Measurements from ENCODE around the gene EID3.

Gene EID3

DNA sequence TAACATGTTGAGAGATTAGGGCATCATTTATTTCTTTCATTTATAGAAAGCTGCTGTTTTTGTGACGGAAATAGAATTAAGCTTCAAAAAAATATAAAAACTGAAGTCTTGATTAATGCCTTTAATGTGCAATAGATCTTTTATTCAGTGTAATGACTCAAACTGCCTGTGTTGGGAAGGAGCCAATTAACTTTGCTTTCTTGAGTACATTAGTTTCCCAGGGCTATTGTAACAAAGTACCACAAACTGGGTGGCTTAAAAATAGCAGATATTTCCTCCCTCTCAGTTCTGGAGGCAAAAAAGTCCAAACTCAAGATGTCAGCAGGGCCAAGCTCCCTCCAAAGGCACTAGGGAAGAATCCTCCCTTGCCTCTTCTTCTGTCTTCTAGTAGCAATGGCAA is 36.6 kb downstream of the EID3 start:
- DNase-seq (ENCODE audit: low spot score) = no peak

DNA sequence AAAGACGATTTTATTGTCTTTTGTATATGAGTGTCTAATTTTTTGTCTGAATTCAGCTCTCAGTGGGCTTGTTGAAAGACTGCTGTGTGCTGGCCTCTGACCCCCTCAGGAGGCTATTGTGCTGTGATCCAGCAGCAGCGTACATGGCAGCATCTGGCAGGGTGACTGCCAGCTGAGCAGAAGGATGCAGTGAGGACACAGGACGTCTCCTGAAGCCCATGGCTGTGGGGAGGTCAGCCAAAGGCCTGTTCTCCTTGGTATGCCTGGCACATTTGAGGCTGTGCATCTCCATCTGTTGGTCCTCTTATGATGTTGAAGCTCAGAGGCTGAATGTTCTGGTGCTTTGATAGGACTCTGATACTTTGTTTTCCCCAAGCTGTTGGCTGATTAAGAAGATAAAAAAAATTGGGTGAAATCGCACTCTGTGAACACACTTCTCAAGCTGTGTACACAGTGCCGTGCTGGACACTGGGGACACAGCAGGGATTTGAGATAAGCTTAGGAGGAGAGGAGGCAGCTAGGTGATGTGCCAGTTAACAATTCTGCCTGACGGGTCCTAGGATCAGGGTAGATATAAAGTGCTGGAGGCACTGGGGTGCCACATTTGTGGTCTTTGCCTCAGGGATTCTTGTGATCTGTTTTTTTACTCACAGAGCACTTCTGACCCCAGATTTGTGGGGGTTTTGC is 37.5 kb downstream of the EID3 start:
- no peak for DNase-seq (ENCODE audit: low spot score)

DNA sequence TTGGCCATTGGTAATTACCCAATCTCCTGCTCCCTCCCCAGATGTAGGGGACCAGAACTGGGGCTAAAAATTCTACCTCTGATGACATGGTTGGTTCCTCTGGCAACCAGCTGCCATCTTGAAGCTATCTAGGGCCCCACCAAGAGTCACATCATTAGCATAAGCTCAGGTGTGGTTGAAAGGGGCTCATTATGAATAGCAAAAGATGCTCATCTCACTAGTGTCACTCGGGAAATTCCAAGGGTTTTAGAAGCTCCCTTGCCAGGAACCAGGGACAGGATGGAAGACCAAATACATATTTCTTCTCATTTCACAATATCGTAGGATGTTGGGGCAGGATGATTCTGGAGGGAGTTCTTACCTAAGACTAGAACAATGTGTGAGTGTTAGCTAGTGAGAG is 38.6 kb downstream of the EID3 start:
- DNase-seq (ENCODE audit: low spot score) = no peak

DNA sequence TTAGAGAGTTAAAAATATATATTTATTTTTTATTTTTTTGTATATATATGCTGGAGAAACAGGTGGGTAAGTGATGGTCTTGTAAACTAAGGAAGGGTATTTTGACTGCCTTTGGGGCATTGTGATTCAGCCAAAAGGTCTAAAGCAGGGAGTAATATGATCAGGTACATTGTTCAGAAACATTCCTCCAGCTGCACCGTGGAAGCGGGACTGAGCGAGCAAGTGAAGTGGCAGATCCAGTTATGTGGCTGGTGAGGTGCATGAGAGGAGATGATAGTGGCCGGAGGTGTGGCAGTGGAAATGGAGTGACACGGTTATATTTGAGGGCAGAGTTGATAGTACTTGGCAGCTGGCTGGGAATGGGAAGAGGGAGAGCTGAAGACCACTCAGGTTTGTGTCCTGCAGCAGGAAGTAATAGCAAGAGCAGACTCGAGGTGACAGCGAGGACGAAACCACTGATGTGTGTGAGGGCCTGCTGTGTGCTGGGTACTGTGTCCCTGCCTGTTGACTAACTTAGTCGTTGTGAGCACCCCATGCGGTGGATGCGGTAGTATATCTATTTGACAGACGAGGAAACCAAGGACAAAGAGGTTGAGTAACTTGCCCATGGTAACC is 39.2 kb downstream of the EID3 start:
- no peak for DNase-seq (ENCODE audit: low spot score)

GRCh38 chr12:104344682-104345081 is 41.1 kb downstream of the EID3 start:
- no peak for DNase-seq (ENCODE audit: low spot score)

DNA sequence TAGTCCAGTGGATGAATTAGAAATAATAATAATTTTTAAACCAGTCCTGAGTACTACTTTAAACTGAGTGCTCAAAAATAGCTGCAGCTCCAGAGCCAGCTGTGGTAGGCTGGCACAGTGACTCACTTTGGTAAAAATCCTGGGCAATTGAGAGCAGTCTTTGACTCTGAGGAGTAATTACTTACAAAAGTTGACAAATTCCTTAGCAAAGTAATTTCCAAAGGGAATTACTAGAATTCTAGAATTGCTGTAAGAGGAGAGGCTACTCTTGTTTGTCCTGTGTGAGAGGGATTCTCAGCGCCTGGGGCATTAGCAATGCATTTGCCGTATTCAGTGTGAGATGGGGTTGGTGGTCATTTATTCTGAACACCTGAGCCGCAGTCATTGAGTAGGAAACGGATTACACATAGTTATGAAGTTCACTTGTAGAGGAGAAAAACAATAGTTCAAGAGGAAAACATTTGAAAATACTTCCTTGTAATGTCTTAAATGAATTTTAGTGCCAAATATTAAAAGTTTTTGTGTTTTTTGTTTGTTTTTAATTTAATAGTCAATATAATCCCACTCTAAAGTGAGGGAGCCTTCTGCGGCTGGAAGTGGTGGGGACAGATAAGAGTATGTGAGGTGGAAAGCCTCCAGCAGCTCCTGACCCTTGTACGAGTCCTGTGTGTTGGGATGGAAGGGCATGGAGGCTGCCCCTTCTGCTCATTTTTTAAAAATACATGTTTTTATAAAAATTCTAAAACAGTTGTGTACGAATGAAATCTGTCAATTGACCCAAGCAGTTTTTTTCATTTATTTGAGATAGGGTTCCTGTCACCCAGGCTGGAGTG is 41.9 kb downstream of the EID3 start:
- DNase-seq (ENCODE audit: low spot score) = no peak

GRCh38 chr12:104347374-104348075 is 44.0 kb downstream of the EID3 start:
- DNase-seq (ENCODE audit: low spot score) = no peak

DNA sequence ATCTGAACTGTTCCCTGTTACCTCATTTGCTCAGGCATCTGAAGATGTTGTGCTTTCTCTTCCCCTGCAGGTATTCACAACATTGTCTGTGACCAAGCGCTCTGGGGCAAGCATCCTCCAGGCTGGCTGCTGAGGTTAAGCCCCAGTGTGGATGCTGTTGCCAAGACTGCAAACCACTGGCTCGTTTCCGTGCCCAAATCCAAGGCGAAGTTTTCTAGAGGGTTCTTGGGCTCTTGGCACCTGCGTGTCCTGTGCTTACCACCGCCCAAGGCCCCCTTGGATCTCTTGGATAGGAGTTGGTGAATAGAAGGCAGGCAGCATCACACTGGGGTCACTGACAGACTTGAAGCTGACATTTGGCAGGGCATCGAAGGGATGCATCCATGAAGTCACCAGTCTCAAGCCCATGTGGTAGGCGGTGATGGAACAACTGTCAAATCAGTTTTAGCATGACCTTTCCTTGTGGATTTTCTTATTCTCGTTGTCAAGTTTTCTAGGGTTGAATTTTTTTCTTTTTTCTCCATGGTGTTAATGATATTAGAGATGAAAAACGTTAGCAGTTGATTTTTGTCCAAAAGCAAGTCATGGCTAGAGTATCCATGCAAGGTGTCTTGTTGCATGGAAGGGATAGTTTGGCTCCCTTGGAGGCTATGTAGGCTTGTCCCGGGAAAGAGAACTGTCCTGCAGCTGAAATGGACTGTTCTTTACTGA is 44.9 kb downstream of the EID3 start:
- no peak for DNase-seq (ENCODE audit: low spot score)

DNA sequence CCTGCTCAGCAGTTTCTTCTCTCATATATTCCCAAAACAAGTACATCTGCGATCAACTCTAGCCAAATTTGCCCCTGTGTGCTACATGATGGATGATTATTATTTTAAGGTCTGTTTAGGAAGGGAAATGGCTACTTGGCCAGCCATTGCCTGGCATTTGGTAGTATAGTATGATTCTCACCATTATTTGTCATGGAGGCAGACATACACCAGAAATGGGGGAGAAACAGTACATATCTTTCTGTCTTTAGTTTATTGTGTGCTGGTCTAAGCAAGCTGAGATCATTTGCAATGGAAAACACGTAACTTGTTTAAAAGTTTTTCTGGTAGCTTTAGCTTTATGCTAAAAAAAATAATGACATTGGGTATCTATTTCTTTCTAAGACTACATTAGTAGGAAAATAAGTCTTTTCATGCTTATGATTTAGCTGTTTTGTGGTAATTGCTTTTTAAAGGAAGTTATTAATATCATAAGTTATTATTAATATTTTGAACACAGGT is 45.5 kb downstream of the EID3 start:
- no peak for DNase-seq (ENCODE audit: low spot score)

DNA sequence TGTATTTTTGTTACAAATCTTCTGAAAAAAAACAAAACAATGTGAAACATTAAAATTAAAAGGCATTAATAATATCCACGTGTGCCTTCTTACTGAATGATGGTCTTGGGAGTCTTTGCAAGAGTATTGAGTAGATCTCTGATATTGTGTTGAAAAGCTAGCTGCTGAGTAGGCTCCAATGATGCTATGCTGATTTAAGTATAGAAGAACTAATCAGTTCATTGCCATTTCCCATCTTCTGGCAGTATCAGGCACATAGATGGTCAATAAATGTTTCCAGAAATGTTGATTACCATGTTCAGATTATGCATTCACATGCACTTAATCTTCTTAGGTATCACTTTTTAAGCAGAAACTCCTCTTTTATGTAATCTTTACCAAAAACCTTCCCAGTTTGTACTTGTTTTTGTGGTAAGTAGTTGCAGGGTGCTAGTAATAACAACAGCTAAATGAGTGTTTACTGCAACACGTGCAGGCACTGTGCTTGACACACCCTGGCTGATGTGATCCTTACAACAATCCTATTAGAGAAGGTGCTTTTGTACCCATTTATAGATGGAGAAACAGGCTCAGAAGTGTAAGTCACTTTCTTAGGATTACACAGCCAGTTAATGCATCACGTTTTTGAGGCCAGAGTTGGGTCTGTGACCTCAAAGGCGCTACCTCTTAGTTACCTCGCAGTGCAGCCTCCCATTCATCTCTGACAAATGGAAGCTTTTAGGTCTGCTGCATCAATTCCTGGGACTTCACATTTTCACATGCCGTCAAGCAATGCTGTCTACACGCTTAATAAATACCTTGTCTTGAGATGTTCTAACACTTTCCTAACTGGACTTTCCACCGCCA is 46.9 kb downstream of the EID3 start:
- no peak for DNase-seq (ENCODE audit: low spot score)

GRCh38 chr12:104351057-104351983 is 47.8 kb downstream of the EID3 start:
- no peak for DNase-seq (ENCODE audit: low spot score)

- no peak for DNase-seq (ENCODE audit: low spot score)
These were observed 48.7 kb downstream of the EID3 start for GRCh38 chr12:104352106-104352713.

DNA sequence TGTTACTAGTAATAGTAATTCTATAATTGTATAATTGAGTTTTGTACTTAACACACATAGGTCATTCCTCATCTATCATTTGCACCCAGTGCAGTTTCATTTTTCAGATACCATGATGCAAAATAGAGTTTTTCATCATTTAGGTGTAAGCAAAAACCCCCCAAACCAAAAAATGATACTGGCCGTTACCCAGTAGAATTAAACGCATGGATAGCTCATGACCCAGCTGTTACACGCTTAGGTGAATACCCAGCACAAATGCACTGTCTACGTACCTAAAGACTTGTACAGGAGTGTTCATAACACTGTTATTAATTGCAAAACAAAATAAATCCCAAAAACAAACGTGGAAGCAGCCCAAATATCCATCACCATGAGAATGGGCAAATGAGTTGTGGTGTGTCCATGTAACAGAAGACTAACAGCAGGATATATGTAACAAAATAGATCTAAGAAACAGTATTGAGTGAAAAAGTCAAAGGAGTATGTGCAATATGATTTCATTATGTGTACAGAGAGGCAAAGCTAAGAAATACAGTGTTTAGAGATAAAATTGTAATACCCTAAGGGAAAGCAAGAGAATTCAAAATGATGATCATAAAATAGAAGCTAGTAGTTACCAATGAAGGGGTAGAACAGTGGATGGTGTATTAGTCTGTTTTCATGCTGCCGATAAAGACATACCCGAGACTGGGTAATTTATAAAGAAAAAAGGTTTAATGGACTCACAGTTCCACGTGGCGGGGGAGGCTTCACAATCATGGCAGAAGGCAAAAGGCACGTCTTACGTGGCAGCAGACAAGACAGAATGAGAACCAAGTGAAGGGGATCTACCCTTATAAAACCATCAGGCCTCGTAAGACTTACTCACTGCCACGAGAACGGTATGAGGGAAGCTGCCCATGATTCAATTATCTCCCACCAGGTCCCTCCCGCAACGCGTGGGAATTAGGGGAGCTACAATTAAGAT is 49.8 kb downstream of the EID3 start:
- DNase-seq (ENCODE audit: low spot score) = no peak

- no peak for DNase-seq (ENCODE audit: low spot score)
These were observed 50.8 kb downstream of the EID3 start for GRCh38 chr12:104354167-104354867.
